HEK293 (cell line): ENCODE results near the gene SQOR.

Source experiments
- CTCF ChIA-PET: fragments of 350-600 bp; formaldehyde crosslinking; extraction: SDS; loops from one replicate; lab custom pipeline; 2021; ENCODE audit warnings: antibody characterized with exemption; lab: Yijun Ruan, JAX
- POLR2A ChIA-PET: fragments of 300-600 bp; formaldehyde crosslinking; extraction: SDS; loops from one replicate; lab custom pipeline; 2020; ENCODE audit warnings: antibody characterized with exemption, inconsistent platforms; lab: Yijun Ruan, JAX
- H3K27ac ChIP-seq: fragments of 200-500 bp; sonication (Bioruptor generic); 2 replicates; pipeline ENCODE4 v1.5.1; 2014; ENCODE audit warnings: low read depth, low read length, control low read depth, inconsistent platforms; ENCODE audit errors: extremely low read depth
- H3K36me3 ChIP-seq, 2 experiments: fragments of 200-500 bp in 1 of 2; sonication (Bioruptor generic) in 1 of 2; 1 replicate in 1 of 2; 2 replicates in 1 of 2; pipeline ENCODE4 v1.5.1; 2014 to 2017; ENCODE audit warnings: inconsistent platforms in 2 of 2, low read length in 2 of 2; ENCODE audit not compliant: control insufficient read depth in 2 of 2, insufficient read depth in 1 of 2
- H3K4me1 ChIP-seq: fragments of 200-500 bp; sonication (Bioruptor generic); 2 replicates; pipeline ENCODE4 v1.5.1; 2014; ENCODE audit warnings: mild to moderate bottlenecking, low read length, inconsistent platforms; ENCODE audit not compliant: control insufficient read depth, insufficient read depth
- H3K4me3 ChIP-seq: 2 replicates; pipeline ENCODE4 v1.5.1; 2011; ENCODE audit warnings: low read depth, mild to moderate bottlenecking, control low read depth, low read length, moderate library complexity
- H3K9me3 ChIP-seq: fragments of 200-500 bp; sonication (Bioruptor generic); 2 replicates; pipeline ENCODE4 v1.5.1; 2014; ENCODE audit warnings: low read depth, low read length, inconsistent platforms; ENCODE audit not compliant: control insufficient read depth, insufficient read depth
- GLI4 ChIP-seq: fragments of 450-650 bp; formaldehyde crosslinking; IDR thresholded peaks from 2 replicates; pipeline ENCODE4 v1.5.1; 2016; ENCODE audit warnings: missing biosample characterization, missing genetic modification characterization
- IKZF3 ChIP-seq: fragments of 450-650 bp; IDR thresholded peaks from 2 replicates; pipeline ENCODE4 v1.5.0; 2018; ENCODE audit warnings: missing biosample characterization, mild to moderate bottlenecking, missing genetic modification characterization, moderate library complexity
- PRDM1 ChIP-seq: fragments of 450-650 bp; formaldehyde crosslinking; IDR thresholded peaks from 2 replicates; pipeline ENCODE4; 2016; ENCODE audit warnings: missing biosample characterization, missing genetic modification characterization
- SP7 ChIP-seq: fragments of 450-650 bp; formaldehyde crosslinking; IDR thresholded peaks from 2 replicates; pipeline ENCODE4 v1.5.1; 2016; ENCODE audit warnings: missing biosample characterization, missing genetic modification characterization
- ZBTB20 ChIP-seq: fragments of 450-650 bp; formaldehyde crosslinking; IDR thresholded peaks from 2 replicates; pipeline ENCODE4 v1.5.1; 2016; ENCODE audit warnings: missing biosample characterization, missing genetic modification characterization
- ZFP3 ChIP-seq: fragments of 450-650 bp; formaldehyde crosslinking; IDR thresholded peaks from 2 replicates; pipeline ENCODE4 v1.5.1; 2016; ENCODE audit warnings: low read depth, missing biosample characterization, missing genetic modification characterization
- ZNF10 ChIP-seq: fragments of 450-650 bp; formaldehyde crosslinking; IDR thresholded peaks from 2 replicates; pipeline ENCODE4 v1.5.1; 2017; ENCODE audit warnings: missing biosample characterization, missing genetic modification characterization
- ZNF23 ChIP-seq: fragments of 450-650 bp; formaldehyde crosslinking; IDR thresholded peaks from 2 replicates; pipeline ENCODE4 v1.5.1; 2016; ENCODE audit warnings: missing biosample characterization, missing genetic modification characterization, borderline replicate concordance
- ZNF24 ChIP-seq: fragments of 450-650 bp; formaldehyde crosslinking; IDR thresholded peaks from 2 replicates; pipeline ENCODE4 v1.5.1; 2016; ENCODE audit warnings: missing biosample characterization, missing genetic modification characterization
- ZNF302 ChIP-seq: fragments of 450-650 bp; formaldehyde crosslinking; IDR thresholded peaks from 2 replicates; pipeline ENCODE4 v1.5.1; 2016; ENCODE audit warnings: missing biosample characterization, missing genetic modification characterization, low read depth
- ZNF433 ChIP-seq: fragments of 450-650 bp; formaldehyde crosslinking; IDR thresholded peaks from 2 replicates; pipeline ENCODE4 v1.5.1; 2016; ENCODE audit warnings: missing biosample characterization, missing genetic modification characterization, low read depth
- ZNF510 ChIP-seq: fragments of 450-650 bp; formaldehyde crosslinking; IDR thresholded peaks from 2 replicates; pipeline ENCODE4 v1.5.1; 2018; ENCODE audit warnings: mild to moderate bottlenecking, missing genetic modification characterization, missing biosample characterization; ENCODE audit not compliant: insufficient replicate concordance
- ZNF513 ChIP-seq: fragments of 450-650 bp; IDR thresholded peaks from 2 replicates; pipeline ENCODE4 v1.5.1; 2018; ENCODE audit warnings: missing biosample characterization, missing genetic modification characterization
- ZNF529 ChIP-seq: fragments of 450-650 bp; formaldehyde crosslinking; IDR thresholded peaks from 2 replicates; pipeline ENCODE4 v1.5.1; 2017; ENCODE audit warnings: missing genetic modification characterization, missing biosample characterization; ENCODE audit not compliant: insufficient replicate concordance
- ZNF610 ChIP-seq: fragments of 450-650 bp; formaldehyde crosslinking; IDR thresholded peaks from 2 replicates; pipeline ENCODE4 v1.5.1; 2016; ENCODE audit warnings: missing biosample characterization, missing genetic modification characterization, borderline replicate concordance
- ZNF670 ChIP-seq: fragments of 450-650 bp; formaldehyde crosslinking; IDR thresholded peaks from 2 replicates; pipeline ENCODE4 v1.5.1; 2016; ENCODE audit warnings: missing biosample characterization, missing genetic modification characterization, low read depth
- ZNF76 ChIP-seq: fragments of 450-650 bp; formaldehyde crosslinking; IDR thresholded peaks from 2 replicates; pipeline ENCODE4; 2016; ENCODE audit warnings: low read depth, missing biosample characterization, missing genetic modification characterization, borderline replicate concordance
- TF ChIP-seq, protein P1 (sequence below): fragments of 450-650 bp; formaldehyde crosslinking; IDR thresholded peaks from 2 replicates; pipeline ENCODE4 v1.5.1; 2017; ENCODE audit warnings: missing biosample characterization, missing genetic modification characterization
- TF ChIP-seq, protein P2 (sequence below): fragments of 450-650 bp; formaldehyde crosslinking; IDR thresholded peaks from 2 replicates; pipeline ENCODE4 v1.5.1; 2016; ENCODE audit warnings: missing biosample characterization, missing genetic modification characterization, borderline replicate concordance

Gene SQOR

DNA sequence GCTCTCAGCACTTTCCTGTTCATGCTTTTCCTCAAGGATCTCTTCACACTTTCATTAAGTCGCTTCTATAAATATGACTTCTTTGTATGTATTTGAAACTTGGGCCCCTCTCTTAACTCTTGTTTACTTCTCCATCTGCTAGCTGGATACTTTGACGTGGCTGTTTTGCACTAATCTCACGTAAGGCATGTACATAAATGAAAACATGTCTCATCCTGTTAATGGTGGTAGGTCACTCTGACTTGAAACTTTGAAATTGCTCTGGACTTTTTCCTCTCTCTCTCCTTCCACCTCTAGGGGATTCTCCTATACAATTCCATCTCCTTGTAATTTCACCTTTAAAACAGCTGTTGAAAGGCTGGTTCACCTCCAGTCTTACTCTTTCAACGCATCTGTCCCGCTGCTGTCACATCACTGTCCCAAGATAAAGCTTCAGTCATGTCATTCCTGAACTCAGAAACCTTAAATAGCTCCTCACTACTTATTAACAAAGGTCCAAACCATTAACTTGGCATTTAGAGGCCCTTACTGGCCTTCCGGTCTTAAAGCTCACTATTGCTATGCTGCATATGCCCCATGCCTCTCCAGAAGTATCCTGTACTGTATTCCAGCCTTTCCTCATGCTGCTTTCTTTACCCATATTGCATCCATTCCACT, 46.5 kb upstream of the SQOR start:
- ChIA-PET CTCF (interaction anchor here (0.7 to 2.3 kb wide), 4 partner anchors 9 to 159 kb away, joined by 3 to 8 read pairs (median 3); no protein-coding TSS in a partner anchor), POLR2A (interaction anchor here (0.7 to 1.9 kb wide), 2 partner anchors 15 to 76 kb away, joined by 3 to 4 read pairs; no protein-coding TSS in a partner anchor)
- no peak for TF ChIP-seq ZNF23 (tag by site-specific recombination)
- peak; percentile 34; the same call in 1 of the 2 replicates for TF ChIP-seq PRDM1 (tag by site-specific recombination)
- H3K4me1 ChIP-seq, result peaks cover 3% of the 10 kb centered on the region; the same call in 1 of the 2 replicates
- no peaks in the 10 kb centered on the region for H3K9me3 ChIP-seq
- peak overlapping the region; percentile 88 for H3K4me3 ChIP-seq
- H3K27ac ChIP-seq, result peak overlapping the region; percentile 67; the same call in 1 of the 2 replicates
- peaks cover 0 to 6% of the 10 kb centered on the region in 2 experiments; a peak in 1 of 3 replicates for H3K36me3 ChIP-seq

GRCh38 chr15:45589256-45589655, 45.6 kb upstream of the SQOR start:
- Histone ChIP-seq H3K36me3 (peaks cover 0 to 8% of the 10 kb centered on the region in 2 experiments; a peak in 1 of 3 replicates), H3K27ac (no peak overlapping the region), H3K4me1 (peaks cover 3% of the 10 kb centered on the region; the same call in 1 of the 2 replicates), H3K9me3 (no peaks in the 10 kb centered on the region), H3K4me3 (no peak overlapping the region)
- CTCF ChIA-PET, result interaction anchor here (0.9 kb wide), 1 partner anchor 130 kb away, joined by 3 read pairs; no protein-coding TSS in a partner anchor
- no peak for TF ChIP-seq GLI4 (tag by site-specific recombination)
- peak; percentile 46; the same call in 1 of the 2 replicates for TF ChIP-seq PRDM1 (tag by site-specific recombination)
- POLR2A ChIA-PET, result no interaction called here

DNA sequence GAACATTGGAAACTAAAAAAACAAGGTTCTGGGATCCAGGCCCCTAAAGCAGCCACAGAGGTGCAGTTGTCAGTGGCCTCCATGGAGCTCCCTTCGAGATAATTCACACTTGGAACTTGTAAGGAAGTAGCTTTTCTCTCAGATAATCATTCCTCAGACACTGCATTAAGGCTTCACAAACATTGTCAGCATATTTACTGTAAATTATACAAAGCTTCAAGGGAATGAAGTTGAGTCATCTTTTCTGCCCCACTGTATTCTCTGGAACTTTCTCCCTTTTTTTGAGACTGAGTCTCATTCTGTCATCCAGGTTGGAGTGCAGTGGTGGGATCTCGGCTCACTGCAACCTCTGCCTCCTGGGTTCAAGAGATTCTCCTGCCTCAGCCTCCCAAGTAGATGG, 40.5 kb upstream of the SQOR start:
- ChIA-PET POLR2A (no interaction called here), CTCF (interaction anchor here (1.0 to 2.2 kb wide), 4 partner anchors 8 to 137 kb away, joined by 3 to 6 read pairs (median 4); no protein-coding TSS in a partner anchor)
- no peak overlapping the region for H3K4me3 ChIP-seq
- no peaks in the 10 kb centered on the region for H3K4me1 ChIP-seq
- peaks cover 11 to 37% of the 10 kb centered on the region in 2 experiments; a peak in 2 of 3 replicates for H3K36me3 ChIP-seq
- TF ChIP-seq, protein P1, sequence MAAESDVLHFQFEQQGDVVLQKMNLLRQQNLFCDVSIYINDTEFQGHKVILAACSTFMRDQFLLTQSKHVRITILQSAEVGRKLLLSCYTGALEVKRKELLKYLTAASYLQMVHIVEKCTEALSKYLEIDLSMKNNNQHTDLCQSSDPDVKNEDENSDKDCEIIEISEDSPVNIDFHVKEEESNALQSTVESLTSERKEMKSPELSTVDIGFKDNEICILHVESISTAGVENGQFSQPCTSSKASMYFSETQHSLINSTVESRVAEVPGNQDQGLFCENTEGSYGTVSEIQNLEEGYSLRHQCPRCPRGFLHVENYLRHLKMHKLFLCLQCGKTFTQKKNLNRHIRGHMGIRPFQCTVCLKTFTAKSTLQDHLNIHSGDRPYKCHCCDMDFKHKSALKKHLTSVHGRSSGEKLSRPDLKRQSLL, result no peak
- TF ChIP-seq ZNF510 (tag by site-specific recombination) (no peak), ZNF76 (tag by site-specific recombination) (no peak), ZNF513 (tag by site-specific recombination) (no peak), ZNF302 (no peak)
- H3K27ac ChIP-seq, result no peak overlapping the region
- no peaks in the 10 kb centered on the region for H3K9me3 ChIP-seq

DNA sequence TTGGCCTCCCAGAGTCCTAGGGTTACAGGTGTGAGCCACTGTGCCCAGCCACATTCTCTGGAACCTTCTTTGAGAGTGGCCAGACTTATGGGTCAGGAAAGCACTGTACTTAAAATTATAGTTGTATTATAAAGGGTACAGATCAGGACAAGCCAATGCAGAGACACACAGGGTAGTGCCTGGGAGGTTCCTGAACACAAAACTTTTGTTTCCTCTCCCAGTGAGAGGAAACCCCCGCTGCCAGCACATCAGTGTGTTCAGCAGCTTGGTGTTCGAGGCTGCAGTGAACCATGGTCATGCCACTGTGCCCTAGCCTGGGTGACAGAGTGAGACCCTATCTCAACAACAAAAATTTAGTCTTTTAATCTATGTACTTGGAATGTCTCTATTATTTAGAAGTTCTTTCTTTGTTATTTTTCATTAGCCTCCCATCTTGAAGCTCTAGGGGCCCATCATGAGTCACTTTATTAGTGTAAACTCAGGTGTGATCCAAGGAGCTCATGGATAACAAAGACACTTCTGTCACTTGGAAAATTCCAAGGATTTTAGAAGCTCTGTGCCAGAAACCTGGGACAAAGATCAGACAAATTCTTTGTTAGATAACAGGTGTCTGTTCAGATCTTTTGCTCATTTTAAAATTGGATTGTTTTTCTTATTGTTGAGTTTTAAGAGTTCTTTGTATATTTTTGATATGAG, 39.8 kb upstream of the SQOR start:
- no peaks in the 10 kb centered on the region for H3K4me1 ChIP-seq
- no peak for TF ChIP-seq ZNF529 (tag by site-specific recombination)
- no peak for TF ChIP-seq ZNF24 (tag by site-specific recombination)
- TF ChIP-seq, protein P2, sequence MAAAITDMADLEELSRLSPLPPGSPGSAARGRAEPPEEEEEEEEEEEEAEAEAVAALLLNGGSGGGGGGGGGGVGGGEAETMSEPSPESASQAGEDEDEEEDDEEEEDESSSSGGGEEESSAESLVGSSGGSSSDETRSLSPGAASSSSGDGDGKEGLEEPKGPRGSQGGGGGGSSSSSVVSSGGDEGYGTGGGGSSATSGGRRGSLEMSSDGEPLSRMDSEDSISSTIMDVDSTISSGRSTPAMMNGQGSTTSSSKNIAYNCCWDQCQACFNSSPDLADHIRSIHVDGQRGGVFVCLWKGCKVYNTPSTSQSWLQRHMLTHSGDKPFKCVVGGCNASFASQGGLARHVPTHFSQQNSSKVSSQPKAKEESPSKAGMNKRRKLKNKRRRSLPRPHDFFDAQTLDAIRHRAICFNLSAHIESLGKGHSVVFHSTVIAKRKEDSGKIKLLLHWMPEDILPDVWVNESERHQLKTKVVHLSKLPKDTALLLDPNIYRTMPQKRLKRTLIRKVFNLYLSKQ (tag by site-specific recombination), result no peak
- no peak for TF ChIP-seq ZNF433
- no peak for TF ChIP-seq ZFP3 (tag by site-specific recombination)
- TF ChIP-seq ZBTB20 (tag by site-specific recombination), result no peak
- TF ChIP-seq ZNF10 (tag by site-specific recombination), result no peak
- TF ChIP-seq ZNF670, result no peak
- TF ChIP-seq IKZF3 (tag by site-specific recombination), result no peak
- no peak for TF ChIP-seq SP7 (tag by site-specific recombination)
- TF ChIP-seq ZNF610 (tag by site-specific recombination), result no peak
- no peak overlapping the region for H3K4me3 ChIP-seq
- peaks cover 11 to 37% of the 10 kb centered on the region in 2 experiments; a peak in 2 of 3 replicates for H3K36me3 ChIP-seq
- CTCF ChIA-PET, result interaction anchor here (0.6 to 2.2 kb wide), 3 partner anchors 8 to 137 kb away, joined by 3 to 6 read pairs (median 3); no protein-coding TSS in a partner anchor
- no peak overlapping the region for H3K27ac ChIP-seq
- H3K9me3 ChIP-seq, result no peaks in the 10 kb centered on the region
- POLR2A ChIA-PET, result no interaction called here
